NOMO-1 (cell line): ENCODE data around the gene TBC1D9B.
"Not testable (repeated sequence)": the region's sequence is repeated elsewhere in the genome, so short reads cannot be mapped to it uniquely, and the experiment has no call there.

Experiments used
- DNase-seq, 2 experiments: peaks; one replicate each; lab custom pipeline; 2025; ENCODE audit not compliant: unreplicated experiment in 2 of 2; lab: John Stamatoyannopoulos, UW

The TBC1D9B gene

GRCh38 chr5:179886190-179886911, 21.3 kb downstream of the TBC1D9B start:
- no peak for DNase-seq

- DNase-seq = no peak
Observed at GRCh38 chr5:179885491-179886090, 22.1 kb downstream of the TBC1D9B start.

- DNase-seq = no peak
Observed at GRCh38 chr5:179883163-179883562, 24.5 kb downstream of the TBC1D9B start.

- DNase-seq = no peak
Observed at GRCh38 chr5:179882338-179882737, 25.4 kb downstream of the TBC1D9B start.

- DNase-seq = no peak
Observed at GRCh38 chr5:179880848-179881590, 26.7 kb downstream of the TBC1D9B start.

GRCh38 chr5:179880066-179880650, 27.5 kb downstream of the TBC1D9B start:
- DNase-seq = no peak

GRCh38 chr5:179879690-179880010, 28.0 kb downstream of the TBC1D9B start:
- no peak for DNase-seq

GRCh38 chr5:179879003-179879689, 28.6 kb downstream of the TBC1D9B start:
- DNase-seq = no peak

GRCh38 chr5:179878222-179879002, 29.3 kb downstream of the TBC1D9B start:
- no peak for DNase-seq

GRCh38 chr5:179876610-179876952, 31.1 kb downstream of the TBC1D9B start:
- DNase-seq = no peak

- no peak for DNase-seq
Observed at GRCh38 chr5:179875741-179876609, 31.7 kb downstream of the TBC1D9B start.

- DNase-seq = no peak
Observed at GRCh38 chr5:179874536-179875292, 33.0 kb downstream of the TBC1D9B start.

GRCh38 chr5:179874136-179874535, 33.6 kb downstream of the TBC1D9B start:
- no peak for DNase-seq

GRCh38 chr5:179873588-179874110, 34.0 kb downstream of the TBC1D9B start:
- no peak for DNase-seq

GRCh38 chr5:179872828-179873575, 34.7 kb downstream of the TBC1D9B start:
- no peak for DNase-seq

- no peak for DNase-seq
Observed at GRCh38 chr5:179872055-179872827, 35.5 kb downstream of the TBC1D9B start.

GRCh38 chr5:179871533-179871932, 36.2 kb downstream of the TBC1D9B start:
- not testable (repeated sequence) for DNase-seq
